Globus pallidus (tissue), 1 donor: ENCODE results near the gene LANCL2.
"Not testable (repeated sequence)": the region's sequence is repeated elsewhere in the genome, so short reads cannot be mapped to it uniquely, and the experiment has no call there.

ENCODE experiments used
- DNase-seq: peaks from one replicate; pipeline ENCODE4 v3.0.0-alpha.2; 2015; ENCODE audit warnings: low spot score

LANCL2 gene, protein sequence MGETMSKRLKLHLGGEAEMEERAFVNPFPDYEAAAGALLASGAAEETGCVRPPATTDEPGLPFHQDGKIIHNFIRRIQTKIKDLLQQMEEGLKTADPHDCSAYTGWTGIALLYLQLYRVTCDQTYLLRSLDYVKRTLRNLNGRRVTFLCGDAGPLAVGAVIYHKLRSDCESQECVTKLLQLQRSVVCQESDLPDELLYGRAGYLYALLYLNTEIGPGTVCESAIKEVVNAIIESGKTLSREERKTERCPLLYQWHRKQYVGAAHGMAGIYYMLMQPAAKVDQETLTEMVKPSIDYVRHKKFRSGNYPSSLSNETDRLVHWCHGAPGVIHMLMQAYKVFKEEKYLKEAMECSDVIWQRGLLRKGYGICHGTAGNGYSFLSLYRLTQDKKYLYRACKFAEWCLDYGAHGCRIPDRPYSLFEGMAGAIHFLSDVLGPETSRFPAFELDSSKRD

DNA sequence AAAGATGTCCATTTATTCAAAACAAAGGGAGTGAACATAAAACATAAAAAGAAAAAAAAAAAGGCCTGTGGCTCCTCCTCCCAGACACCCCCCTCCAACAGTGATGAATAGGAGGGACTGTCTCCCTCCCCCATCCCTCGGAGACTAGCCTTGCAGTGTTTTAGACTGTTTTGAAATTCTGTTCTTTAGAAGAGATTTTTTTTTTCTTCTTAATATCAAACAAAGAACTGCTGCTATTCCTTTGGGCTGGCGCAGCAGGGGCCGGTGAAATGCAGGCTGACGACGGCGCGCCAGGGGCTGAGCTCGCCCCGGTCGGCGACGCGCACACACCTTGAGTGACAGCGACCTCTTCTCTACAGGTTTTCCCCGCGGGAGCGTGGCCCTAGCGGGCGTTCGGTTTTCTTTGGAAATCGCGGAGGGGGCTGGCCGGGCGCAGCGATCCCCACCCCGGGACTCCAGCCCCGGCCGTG lies at the start of gene LANCL2:
Gene LANCL2 (plus strand): TSS at position 133 of the 470 bp plus-strand sequence. CDS start 689 bp downstream, outside the sequence.
- peak; percentile 74 for DNase-seq

DNA sequence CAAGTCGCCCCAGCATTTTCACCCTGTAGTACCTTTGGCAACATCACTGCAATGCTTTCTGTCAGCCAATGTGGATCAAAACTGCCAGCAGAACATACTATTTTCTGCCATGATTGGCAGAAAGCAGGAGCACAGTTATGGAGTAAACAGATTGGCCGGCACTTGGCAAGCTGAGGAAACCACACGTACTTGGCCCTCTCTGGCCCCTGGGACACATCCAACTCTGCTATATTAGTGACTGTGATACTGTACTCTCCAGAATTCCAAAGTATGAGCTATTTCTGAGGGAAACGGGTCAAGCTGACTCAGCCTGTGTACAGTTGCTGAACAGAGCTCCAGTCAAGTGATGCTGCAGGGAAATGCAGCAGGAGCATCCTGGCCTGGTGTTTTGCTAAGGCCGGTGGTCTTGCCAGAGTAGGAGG lies 39.8 kb upstream of the LANCL2 start:
- no peak for DNase-seq

DNA sequence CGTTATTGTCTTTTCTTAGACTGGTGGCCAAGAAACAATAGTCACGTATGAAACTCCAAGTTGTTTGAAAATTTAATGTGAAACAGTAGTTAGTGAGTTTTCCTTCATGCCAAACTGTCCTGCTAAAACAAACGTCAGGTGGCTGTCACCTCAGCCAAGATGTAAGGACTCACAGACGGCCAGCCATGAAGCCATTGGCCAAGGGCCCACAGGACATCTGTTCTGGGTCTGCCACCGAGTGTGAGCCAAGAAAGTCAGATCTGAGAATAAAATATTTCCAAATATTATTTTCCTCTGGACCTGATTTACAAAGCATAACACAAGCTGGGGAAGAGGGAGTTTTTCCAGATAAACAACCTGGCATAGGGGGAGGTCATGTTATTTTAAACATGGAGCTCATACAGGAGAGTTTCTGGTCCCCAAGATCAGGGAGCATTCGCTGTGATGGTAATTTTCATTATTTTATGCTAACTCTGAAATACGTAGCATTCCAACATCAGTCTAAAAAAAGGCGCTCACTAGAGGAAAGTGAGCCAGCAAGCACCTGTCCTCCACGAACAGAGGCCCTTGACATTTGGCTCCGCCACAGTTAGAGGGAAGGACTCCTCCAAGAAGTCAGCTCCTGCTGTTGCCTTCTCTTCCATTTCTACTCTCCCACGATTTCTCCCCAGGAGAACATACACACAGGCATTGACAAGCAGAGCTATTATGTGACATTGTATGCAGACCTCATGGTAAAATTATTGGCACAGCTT lies 38.9 kb upstream of the LANCL2 start:
- no peak for DNase-seq

DNA sequence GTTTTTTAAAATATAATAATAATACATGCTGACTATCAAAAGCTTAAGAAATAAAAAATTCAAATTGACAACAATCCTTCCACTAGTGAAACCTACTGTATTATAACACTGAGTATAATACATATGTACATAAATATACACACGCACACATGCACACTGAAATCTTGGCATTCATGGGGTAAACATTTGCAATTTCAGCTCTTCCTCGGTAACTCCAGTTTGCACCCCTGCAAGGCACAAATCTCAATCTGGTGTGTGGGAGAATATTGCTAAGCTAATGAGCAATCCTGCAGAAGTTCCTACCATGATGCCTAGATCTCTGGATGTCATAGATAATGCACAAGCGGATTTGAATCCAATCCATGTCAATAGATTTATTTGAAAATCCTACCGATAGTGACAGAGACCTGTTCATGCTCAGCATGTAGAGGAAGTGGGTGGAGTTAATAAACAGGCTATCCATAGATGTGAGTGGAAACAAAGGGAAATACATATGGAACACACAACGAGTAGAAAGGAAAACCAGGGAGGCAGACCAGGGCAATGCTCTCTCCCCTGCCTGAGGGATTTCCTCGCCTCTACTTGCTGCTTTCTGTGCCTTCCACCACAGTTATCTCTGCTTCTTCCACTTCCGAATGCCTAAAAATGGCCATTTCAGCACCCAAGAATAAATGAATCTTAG lies 38.1 kb upstream of the LANCL2 start:
- DNase-seq = no peak

DNA sequence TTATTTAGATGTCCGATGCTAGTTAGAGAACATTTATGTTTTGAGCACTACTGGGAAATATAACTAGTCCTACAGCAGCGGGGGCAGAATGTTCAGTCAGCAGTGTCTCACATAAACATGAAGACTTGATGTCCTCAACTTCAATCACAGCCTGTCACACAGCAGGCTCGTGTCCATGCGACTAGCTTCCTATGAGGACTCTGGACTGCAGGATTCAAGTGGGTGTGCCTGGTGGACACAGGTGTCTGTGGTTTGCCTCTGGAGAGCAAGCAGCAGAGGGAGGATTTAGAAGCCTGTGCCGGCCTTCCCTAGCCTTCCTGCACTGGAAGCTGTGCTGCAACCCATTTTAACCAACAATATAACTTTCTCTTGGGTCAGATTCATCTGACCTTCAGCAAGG lies 30.0 kb upstream of the LANCL2 start:
- DNase-seq = no peak

DNA sequence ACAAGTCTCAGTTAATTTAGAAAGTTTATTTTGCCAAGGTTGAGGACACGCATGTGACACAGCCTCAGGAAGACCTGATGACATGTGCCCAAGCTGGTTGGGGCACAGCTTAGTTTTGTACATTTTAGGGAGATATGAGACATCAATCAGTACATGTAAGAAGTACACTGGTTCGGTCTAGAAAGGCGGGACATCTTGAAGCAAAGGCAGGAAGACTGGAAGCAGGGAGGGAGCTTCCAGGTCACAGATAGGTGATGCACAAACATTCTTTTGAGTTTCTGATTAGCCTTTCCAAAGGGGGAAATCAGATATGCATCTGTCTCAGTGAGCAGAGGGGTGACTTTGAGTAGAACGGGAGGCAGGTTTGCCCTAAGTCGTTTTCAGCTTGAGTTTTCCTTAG lies 29.4 kb upstream of the LANCL2 start:
- no peak for DNase-seq

DNA sequence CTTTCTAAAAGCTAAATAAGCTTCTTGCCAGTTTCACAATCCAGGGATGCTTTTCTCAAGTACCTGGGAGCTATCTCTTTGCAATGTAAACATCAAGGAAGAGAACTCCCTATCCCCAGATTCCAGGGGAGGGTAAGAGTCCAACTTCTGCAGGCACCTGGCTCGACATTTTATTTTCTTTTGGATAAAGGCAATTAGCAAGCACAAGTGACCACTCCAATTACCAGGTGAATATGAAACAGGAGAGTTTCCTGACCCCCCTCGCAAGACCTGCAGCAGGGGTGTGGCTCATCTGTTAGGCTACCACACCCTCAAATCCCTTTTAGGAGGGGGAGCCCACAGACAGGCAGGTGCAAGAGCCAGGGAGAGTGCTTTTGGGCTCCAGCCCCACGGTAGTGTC lies 28.6 kb upstream of the LANCL2 start:
- no peak for DNase-seq

DNA sequence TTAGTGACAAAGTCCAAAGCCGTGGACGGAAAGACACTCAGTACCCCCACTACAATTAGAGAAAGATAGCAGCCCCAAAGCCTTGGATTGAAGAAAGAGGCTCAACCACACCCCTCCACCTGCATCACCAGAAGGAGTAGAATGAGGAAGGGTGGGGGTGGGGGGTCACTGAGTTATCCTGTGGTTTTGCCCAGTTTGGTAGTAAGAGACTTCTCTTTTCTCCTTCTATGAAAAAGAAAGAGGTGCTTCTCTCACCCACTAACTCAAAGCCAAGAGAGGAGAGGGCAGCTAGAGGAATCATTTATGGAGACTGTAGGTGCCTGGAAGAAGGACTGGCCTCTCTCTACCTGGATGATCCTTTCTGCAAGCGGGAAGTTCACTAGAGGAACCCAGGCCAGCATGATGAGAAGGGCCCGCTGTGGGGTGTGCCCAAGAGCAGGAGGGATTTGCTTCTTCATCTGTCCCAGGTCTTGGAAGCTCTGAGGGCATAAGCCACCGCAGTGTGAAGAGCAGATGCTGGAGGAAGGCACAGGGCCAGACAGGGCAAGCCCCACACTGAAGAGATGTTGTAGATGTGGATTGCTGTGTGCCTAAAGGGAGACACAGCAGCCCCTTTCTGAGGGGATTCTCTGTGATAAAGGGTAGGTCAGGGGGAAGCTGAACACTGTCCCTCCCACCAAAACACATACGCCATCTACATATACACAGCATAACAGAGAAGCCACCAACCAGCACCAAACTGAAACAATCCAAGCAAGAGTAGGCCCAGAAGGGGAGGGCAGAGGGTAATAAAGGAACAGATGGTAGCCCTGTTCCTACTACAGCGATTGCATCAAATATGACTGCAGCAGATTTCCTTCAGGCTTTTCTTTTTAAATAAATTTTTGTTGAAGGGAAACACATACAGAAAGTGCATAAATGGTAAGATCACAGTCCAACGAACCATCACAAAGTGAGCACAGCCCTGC lies 25.8 kb upstream of the LANCL2 start:
- DNase-seq = no peak

DNA sequence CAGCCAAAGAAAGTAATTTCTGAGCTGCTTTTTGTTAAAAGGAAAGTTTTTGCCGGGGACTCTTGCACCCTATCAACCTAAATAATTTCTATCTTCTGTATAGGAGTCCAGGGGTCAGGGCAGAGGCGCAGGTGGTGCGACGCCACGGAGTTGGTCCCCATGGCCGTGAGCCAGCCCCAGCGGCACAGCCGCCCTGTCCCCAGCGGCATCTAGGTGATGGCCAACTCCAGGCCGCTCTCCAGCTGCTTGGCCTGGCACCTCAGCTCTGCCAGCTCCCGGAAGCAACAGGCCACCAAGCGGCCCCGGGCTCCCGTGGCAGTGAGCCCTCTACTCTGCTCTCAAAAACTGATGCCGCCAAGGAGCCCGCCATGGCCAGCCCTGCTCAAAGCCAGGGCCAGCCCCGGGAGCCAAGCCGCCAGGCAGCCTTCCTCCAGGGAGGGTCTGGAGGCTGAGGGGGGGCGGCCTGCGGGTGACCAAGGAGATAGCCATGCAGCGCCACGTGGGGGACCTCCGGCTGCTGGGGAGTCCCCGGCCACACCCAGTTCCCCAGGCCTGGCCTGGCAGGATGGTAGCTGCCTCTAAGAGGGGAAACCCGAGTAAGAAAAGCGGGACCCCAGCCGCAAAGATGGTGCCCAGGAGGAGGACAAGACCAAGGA lies 22.8 kb upstream of the LANCL2 start:
- DNase-seq = no peak

DNA sequence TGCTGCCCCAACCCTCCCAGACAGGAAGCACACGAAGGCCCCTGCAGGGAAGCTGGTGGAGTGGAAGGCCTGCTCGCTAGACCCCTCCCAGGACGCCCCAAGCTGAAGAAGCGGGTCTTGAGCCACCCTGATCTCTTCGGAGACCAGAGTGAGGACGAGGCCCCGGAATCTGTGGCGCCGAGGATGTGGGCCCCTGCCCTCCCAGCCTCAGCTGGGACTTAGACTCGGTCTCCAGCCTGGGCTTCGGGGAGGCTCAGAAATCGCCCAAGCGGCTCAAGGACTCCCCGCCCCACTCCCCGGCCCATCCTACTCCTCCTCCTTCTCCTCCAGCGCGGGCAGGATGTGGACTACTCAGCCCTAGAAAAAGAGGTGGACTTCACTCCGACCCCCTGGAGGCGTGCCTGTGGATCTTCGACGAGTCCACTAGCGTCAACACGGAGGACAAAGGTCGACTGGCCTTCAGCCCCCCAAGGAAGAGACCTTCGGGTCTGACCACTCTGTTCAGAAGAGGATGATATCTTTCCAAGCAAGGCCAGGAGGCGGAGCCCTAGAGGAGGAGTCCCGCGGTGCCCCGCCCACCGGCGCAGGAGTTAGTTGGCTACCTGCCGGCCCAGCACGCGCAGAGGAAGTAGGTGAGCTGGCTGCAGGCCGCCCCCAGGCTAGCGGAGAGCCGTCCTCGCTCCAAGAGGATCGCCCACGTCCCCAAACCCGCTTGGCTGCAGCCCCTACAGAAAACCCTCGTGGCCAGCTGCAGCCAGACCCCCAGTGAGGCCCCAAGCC lies 21.9 kb upstream of the LANCL2 start:
- no peak for DNase-seq

DNA sequence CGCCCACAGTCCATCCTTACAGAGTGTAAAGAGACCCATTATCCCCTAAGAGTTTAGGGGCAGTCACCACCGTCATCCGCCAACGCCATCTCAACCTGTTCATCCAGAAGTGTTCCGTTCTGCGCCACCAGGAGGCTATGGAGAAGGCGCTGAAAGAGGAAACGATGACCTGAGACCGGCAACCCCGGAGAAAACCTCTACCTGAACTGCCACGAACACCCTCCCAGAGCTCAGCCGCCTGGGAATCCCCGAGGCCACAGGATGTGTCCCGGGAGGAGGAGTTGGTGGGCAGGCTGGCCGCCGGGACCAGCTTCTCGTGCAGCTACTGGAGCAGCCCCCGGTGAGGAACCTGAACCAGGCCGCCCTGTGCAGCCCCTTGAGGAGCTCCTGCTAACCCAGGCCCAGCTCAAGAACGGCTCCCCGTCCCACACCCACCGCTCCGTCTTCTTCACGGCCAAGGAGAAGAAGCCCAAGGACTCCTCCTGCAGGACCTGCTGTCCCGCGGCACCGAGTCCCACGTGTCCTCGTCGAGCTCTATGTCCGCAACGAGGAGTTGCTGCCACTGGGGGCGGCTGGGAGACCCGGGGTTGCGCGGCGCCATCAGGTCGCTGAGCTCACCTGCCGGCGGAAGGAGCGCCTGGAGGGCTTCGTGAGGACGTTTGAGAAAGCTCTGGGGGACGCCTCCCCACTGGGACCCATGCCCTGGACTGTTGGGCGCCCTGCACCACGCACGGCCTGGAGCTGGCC lies 21.1 kb upstream of the LANCL2 start:
- DNase-seq = no peak

DNA sequence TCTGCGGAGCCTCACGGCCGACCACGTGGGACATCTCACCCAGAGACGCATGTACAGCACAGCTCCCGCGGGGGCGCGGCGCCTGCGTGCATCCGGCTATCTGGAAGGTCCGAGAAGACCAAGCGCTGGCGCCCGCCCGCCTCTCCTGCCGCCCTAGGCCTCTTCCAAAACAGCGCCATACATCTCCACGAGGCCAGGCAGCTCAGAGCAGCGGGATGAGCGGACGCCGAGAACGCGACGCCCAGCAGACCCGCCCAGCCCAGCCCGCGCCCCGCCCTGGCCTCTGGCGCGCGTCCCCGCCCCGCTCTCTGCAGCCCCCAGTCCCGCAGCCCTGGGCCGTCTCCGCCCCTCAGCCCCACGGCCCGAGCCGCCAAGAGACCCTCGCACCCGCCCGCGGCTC lies 20.3 kb upstream of the LANCL2 start:
- no peak for DNase-seq

DNA sequence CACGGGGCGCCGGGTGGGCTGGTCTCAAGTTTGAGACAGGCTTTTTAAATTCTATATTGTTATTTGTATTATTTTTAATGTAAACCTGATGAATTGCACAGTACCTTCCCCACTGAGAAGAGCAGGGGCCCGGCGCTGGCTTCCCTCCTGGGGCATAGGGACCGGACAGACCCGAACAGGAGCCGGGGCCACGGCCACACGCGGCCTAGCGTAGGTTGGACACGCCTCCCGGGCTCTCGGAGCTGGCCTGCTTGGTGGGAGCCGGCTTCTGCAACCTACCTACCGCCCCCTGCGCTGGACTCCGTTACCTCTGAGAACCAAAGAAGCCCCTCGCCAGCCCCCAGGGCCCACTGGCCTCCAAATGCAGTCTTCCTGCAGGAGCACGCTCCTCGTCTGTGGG lies 19.8 kb upstream of the LANCL2 start:
- no peak for DNase-seq

DNA sequence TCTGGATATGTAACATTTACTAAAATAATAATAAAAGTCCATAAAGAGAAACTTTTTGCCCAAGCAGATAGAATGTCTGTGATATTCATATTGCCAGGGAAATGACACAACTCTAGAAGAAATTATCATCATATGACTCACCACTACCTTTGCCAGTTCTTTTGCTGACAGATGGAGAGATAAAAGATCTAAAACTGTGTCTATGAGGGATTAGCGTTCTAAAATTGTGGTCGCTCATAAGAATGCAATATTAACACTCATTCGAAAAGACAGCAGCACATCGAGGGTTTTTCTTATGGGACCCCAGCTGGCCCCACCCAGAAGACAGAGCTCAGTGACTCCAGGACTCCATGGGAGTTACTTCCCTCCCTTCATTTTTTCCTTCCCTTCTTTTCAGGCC lies 16.6 kb upstream of the LANCL2 start:
- no peak for DNase-seq

DNA sequence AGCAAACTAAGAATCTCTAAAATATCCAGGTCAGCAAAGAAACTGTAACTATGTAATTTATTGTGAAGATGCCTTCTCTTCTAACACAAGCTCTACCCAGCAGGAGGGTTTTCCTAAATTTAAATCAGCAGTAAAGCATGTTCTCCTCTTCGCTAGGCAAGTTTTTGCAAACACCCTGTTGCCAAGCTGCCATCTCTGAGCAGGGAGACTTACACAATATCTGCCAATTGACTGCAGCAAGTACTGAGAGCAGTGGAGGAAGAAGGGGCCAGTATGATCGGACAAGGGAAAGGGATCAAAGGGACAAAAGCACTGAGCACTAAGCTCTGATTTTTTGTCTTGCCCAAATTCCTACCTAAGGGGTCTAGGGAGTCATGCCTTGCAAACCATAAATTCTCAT lies 16.0 kb upstream of the LANCL2 start:
- no peak for DNase-seq

DNA sequence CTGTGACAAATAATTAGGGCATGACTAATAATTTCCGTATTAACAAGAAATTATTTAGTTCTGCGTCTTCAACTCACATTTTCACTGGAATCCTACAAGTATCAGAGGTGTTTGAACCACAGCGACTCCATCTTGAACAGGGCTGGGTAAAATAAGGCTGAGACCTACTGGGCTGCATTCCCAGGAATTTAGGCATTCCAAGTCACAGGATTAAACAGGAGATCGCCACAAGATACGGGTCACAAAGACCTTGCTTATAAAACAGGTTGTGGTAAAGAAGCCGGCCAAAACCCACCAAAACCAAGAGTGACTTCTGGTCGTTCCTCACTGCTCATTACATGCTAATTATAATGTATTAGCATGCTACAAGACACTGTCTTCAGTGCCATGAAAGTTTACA lies 14.9 kb upstream of the LANCL2 start:
- DNase-seq = no peak

DNA sequence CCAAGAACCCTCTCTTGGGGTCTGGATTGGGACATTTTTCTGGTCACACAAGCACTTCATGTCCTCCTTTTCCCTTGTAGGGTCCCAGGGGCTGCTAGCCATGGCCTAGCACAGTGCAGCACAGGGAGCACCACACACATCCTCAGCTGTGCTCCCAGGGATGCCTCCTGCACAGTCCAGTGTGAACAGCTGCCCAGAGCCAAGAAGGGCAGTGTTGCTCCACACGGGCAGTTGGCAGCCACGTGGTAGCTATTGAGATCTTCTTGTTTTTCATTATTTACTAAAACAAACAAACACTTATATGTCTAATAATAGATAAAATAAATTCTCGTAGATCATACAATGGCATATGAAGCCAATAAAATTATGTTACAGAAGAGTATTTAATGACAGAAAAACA lies 13.9 kb upstream of the LANCL2 start:
- no peak for DNase-seq

DNA sequence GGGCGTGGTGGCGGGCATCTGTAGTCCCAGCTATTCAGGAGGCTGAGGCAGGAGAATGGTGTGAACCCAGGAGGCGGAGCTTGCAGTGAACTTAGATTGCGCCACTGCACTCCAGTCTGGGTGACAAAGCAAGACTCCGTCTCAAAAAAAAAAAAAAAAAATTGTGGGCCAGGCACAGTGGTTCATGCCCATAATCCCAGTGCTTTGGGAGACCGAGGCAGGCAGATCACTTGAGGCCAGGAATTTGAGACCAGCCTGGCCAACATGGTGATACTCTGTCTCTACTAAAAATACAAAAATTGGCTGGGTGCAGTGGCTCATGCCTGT lies 12.2 kb upstream of the LANCL2 start:
- not testable (repeated sequence) for DNase-seq

DNA sequence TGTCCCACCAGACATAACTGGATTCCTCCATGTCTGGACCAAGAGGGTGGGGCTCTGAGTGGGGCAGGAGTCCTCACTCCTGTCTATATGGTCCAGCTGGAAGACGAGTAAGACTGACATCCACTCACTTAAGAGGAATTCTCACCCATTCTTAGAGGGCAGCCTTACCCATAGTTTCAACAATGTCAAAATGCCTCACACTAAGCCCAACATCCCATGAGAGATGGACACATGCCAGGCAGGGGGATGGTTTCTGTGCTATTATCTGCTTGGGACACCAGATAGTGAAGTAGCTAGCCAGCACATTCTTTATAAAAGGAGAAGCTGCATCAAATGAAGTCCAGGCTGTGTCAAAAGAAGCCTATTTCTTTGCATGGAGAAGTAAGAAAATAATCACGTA lies 4.7 kb upstream of the LANCL2 start:
- no peak for DNase-seq

DNA sequence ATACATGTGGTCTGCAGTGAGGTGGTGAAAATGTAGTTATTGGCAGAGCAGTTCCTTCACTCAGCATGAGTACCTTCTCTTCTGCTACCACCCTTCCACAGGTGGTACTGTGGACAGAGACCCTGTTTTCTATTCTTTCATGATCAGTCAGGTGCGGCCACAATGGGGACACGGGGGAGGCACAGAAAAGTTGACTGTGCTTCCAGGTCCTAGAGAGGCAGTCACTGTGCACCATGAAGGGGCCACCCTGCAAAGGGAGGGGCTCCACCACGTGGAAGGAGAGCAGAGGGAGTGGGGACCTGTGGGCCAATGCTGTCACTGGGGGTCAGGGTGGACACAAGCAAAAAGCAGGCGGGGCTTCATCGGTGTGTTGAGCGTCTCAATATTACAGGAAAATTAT lies 3.6 kb upstream of the LANCL2 start:
- DNase-seq = no peak
